H9 (cell line): ENCODE results near the gene MYOM3. TPM values are rescaled to one million over a fixed set of nuclear protein-coding genes. Genes with fewer than 3 reads are reported as not detected.

Experiments used
- DNase-seq: peaks from one replicate; pipeline ENCODE4 v3.0.0-alpha.2; 2017
- H2AFZ ChIP-seq: one replicate; pipeline ENCODE4 v1.6.1; 2013; ENCODE audit warnings: mild to moderate bottlenecking, low read length, control low read depth, moderate library complexity
- H2AK5ac ChIP-seq: 2 replicates; pipeline ENCODE4 v1.6.1; 2013; ENCODE audit warnings: low read length, control low read depth, mixed read lengths; ENCODE audit not compliant: insufficient read length
- H2BK120ac ChIP-seq: one replicate; pipeline ENCODE4 v1.6.1; 2013; ENCODE audit warnings: low read depth, mild to moderate bottlenecking, low read length, control low read depth, inconsistent platforms; ENCODE audit not compliant: poor library complexity, severe bottlenecking
- H2BK12ac ChIP-seq: 2 replicates; pipeline ENCODE4 v1.6.1; 2013; ENCODE audit warnings: low read length, control low read depth, mixed read lengths, low read depth; ENCODE audit not compliant: insufficient read length
- H2BK15ac ChIP-seq: 2 replicates; pipeline ENCODE4 v1.6.1; 2013; ENCODE audit warnings: low read depth, low read length, control low read depth
- H2BK20ac ChIP-seq: one replicate; pipeline ENCODE4 v1.6.1; 2013; ENCODE audit warnings: low read depth, mild to moderate bottlenecking, low read length, control low read depth, inconsistent platforms; ENCODE audit not compliant: poor library complexity, severe bottlenecking
- H2BK5ac ChIP-seq: 2 replicates; pipeline ENCODE4 v1.6.1; 2013; ENCODE audit warnings: low read length, control low read depth, mixed read lengths; ENCODE audit not compliant: insufficient read length
- H3K14ac ChIP-seq: 2 replicates; pipeline ENCODE4 v1.6.1; 2013; ENCODE audit warnings: low read length, control low read depth; ENCODE audit not compliant: insufficient read depth
- H3K18ac ChIP-seq: 2 replicates; pipeline ENCODE4 v1.6.1; 2013; ENCODE audit warnings: low read depth, mild to moderate bottlenecking, mixed read lengths, low read length, control low read depth; ENCODE audit not compliant: insufficient read length
- H3K23ac ChIP-seq: 2 replicates; pipeline ENCODE4 v1.6.1; 2013; ENCODE audit warnings: low read length, control low read depth, mixed read lengths, low read depth; ENCODE audit not compliant: insufficient read length
- H3K23me2 ChIP-seq: 2 replicates; pipeline ENCODE4 v1.6.1; 2013; ENCODE audit warnings: low read depth, mild to moderate bottlenecking, mixed read lengths, low read length, control low read depth; ENCODE audit not compliant: insufficient read length, poor library complexity, severe bottlenecking
- H3K27ac ChIP-seq: 2 replicates; pipeline ENCODE4 v1.5.1; 2013; ENCODE audit warnings: low read length, control low read depth, mixed read lengths, low read depth; ENCODE audit not compliant: insufficient read length
- H3K27me3 ChIP-seq: 2 replicates; pipeline ENCODE4 v1.6.1; 2013; ENCODE audit warnings: low read length, control low read depth, inconsistent platforms; ENCODE audit not compliant: insufficient read depth
- H3K4ac ChIP-seq: 2 replicates; pipeline ENCODE4 v1.6.1; 2013; ENCODE audit warnings: low read depth, mild to moderate bottlenecking, control low read depth, inconsistent platforms, low read length, moderate library complexity
- H3K4me1 ChIP-seq: 2 replicates; pipeline ENCODE4 v1.6.1; 2013; ENCODE audit warnings: low read length, control low read depth, inconsistent platforms; ENCODE audit not compliant: insufficient read depth
- H3K4me2 ChIP-seq: 2 replicates; pipeline ENCODE4 v1.6.1; 2013; ENCODE audit warnings: low read length, control low read depth, mixed read lengths; ENCODE audit not compliant: insufficient read length, insufficient read depth
- H3K56ac ChIP-seq: 2 replicates; pipeline ENCODE4 v1.6.1; 2013; ENCODE audit warnings: low read depth, mild to moderate bottlenecking, mixed read lengths, low read length, control low read depth; ENCODE audit not compliant: insufficient read length
- H3K79me1 ChIP-seq: 2 replicates; pipeline ENCODE4 v1.6.1; 2013; ENCODE audit warnings: low read depth, mild to moderate bottlenecking, moderate library complexity, low read length, control low read depth, inconsistent platforms; ENCODE audit not compliant: insufficient read depth, poor library complexity, severe bottlenecking
- H3K79me2 ChIP-seq: 2 replicates; pipeline ENCODE4 v1.6.1; 2013; ENCODE audit warnings: low read length, control low read depth, inconsistent platforms; ENCODE audit not compliant: insufficient read depth
- H3K9ac ChIP-seq: 2 replicates; pipeline ENCODE4 v1.6.1; 2013; ENCODE audit warnings: low read length, control low read depth, mixed read lengths; ENCODE audit not compliant: insufficient read length; ENCODE audit errors: extremely low read depth
- H3K9me3 ChIP-seq: one replicate; pipeline ENCODE4 v1.6.1; 2013; ENCODE audit warnings: low read depth, low read length, inconsistent platforms; ENCODE audit not compliant: control insufficient read depth
- H3T11ph ChIP-seq: one replicate; pipeline ENCODE4 v1.6.1; 2013; ENCODE audit warnings: mild to moderate bottlenecking, low read length, control low read depth, inconsistent platforms
- H4K20me1 ChIP-seq: one replicate; pipeline ENCODE4 v1.6.1; 2013; ENCODE audit not compliant: control insufficient read depth, insufficient read length, insufficient read depth
- H4K5ac ChIP-seq: 2 replicates; pipeline ENCODE4 v1.6.1; 2013; ENCODE audit warnings: low read depth, mild to moderate bottlenecking, mixed read lengths, low read length, control low read depth; ENCODE audit not compliant: insufficient read length
- H4K8ac ChIP-seq: replicated peaks from 2 replicates; pipeline ENCODE4 v1.6.1; 2013; ENCODE audit warnings: low read length, control low read depth, mixed read lengths, low read depth; ENCODE audit not compliant: insufficient read length
- H4K91ac ChIP-seq: 2 replicates; pipeline ENCODE4 v1.6.1; 2013; ENCODE audit warnings: low read depth, mild to moderate bottlenecking, moderate library complexity, mixed read lengths, low read length, control low read depth; ENCODE audit not compliant: insufficient read length
- H3K27ac Mint-ChIP-seq, 3 experiments: 2 replicates in 2 of 3; 3 replicates in 1 of 3; pipeline ENCODE4 v1.8.0; 2020 to 2021; ENCODE audit warnings: mixed read lengths in 3 of 3, mild to moderate bottlenecking in 1 of 3, moderate library complexity in 1 of 3
- H3K27me3 Mint-ChIP-seq: 2 replicates; pipeline ENCODE4 v1.8.0; 2021; ENCODE audit warnings: low read depth, mild to moderate bottlenecking, moderate library complexity, mixed read lengths
- H3K36me3 Mint-ChIP-seq, 3 experiments: 2 replicates in 2 of 3; 3 replicates in 1 of 3; pipeline ENCODE4 v1.8.0; 2020 to 2021; ENCODE audit warnings: low read depth in 3 of 3, mixed read lengths in 3 of 3; ENCODE audit not compliant: insufficient read depth in 1 of 3
- H3K4me1 Mint-ChIP-seq, 2 experiments: 2 replicates each; pipeline ENCODE4 v1.8.0; 2020; ENCODE audit warnings: mixed read lengths in 2 of 2
- H3K4me3 Mint-ChIP-seq, 2 experiments: 2 replicates in 1 of 2; 3 replicates in 1 of 2; pipeline ENCODE4 v1.8.0; 2020 to 2021; ENCODE audit warnings: mild to moderate bottlenecking in 2 of 2, mixed read lengths in 2 of 2, moderate library complexity in 1 of 2
- H3K9me3 Mint-ChIP-seq, 2 experiments: 2 replicates in 1 of 2; 3 replicates in 1 of 2; pipeline ENCODE4 v1.8.0; 2020; ENCODE audit warnings: mild to moderate bottlenecking in 2 of 2, mixed read lengths in 2 of 2, moderate library complexity in 1 of 2
- total RNA-seq: library from RNA; stranded (reverse); gene quantifications from 2 replicates; pipeline ENCODE4 v1.2.1, GENCODE V29; 2021
- TF ChIP-seq, protein P1 (sequence below): fragments of 200-600 bp; sonication (generic); conservative IDR thresholded peaks from 3 replicates; pipeline ENCODE4 v1.8.0; 2021; ENCODE audit warnings: antibody characterized with exemption, mild to moderate bottlenecking

Gene MYOM3
- total RNA-seq, 1 experiment from 2014 or later, result 0.11 TPM

- TF ChIP-seq, protein P1, sequence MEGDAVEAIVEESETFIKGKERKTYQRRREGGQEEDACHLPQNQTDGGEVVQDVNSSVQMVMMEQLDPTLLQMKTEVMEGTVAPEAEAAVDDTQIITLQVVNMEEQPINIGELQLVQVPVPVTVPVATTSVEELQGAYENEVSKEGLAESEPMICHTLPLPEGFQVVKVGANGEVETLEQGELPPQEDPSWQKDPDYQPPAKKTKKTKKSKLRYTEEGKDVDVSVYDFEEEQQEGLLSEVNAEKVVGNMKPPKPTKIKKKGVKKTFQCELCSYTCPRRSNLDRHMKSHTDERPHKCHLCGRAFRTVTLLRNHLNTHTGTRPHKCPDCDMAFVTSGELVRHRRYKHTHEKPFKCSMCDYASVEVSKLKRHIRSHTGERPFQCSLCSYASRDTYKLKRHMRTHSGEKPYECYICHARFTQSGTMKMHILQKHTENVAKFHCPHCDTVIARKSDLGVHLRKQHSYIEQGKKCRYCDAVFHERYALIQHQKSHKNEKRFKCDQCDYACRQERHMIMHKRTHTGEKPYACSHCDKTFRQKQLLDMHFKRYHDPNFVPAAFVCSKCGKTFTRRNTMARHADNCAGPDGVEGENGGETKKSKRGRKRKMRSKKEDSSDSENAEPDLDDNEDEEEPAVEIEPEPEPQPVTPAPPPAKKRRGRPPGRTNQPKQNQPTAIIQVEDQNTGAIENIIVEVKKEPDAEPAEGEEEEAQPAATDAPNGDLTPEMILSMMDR, result no peak
- no peak overlapping the region for H3K27ac ChIP-seq
Measured at GRCh38 chr1:24007079-24007478, 104.9 kb downstream of the MYOM3 start.

More at GRCh38 chr1:24007079-24007478, 104.9 kb downstream of the MYOM3 start:
- Histone ChIP-seq H3K23ac (no peak overlapping the region), H4K5ac (no peak overlapping the region), H2BK20ac (no peak overlapping the region), H3T11ph (no peak overlapping the region), H3K4me1 (peaks cover 12% of the 10 kb centered on the region; the same call in 1 of the 2 replicates), H3K27me3 (no peaks in the 10 kb centered on the region), H2BK15ac (no peak overlapping the region), H3K79me1 (no peaks in the 10 kb centered on the region), H3K56ac (no peak overlapping the region), H4K8ac (no peak overlapping the region), H4K20me1 (no peaks in the 10 kb centered on the region), H3K23me2 (no peaks in the 10 kb centered on the region), H3K9ac (no peak overlapping the region), H2AK5ac (no peak overlapping the region), H3K4me2 (no peak overlapping the region), H2BK5ac (no peak overlapping the region), H3K4ac (no peak overlapping the region), H3K9me3 (no peaks in the 10 kb centered on the region), H2BK12ac (no peak overlapping the region), H2BK120ac (no peak overlapping the region), H2AFZ (no peak overlapping the region), H3K79me2 (no peaks in the 10 kb centered on the region; the same call in 1 of the 2 replicates), H3K14ac (no peak overlapping the region), H4K91ac (no peak overlapping the region), H3K18ac (no peak overlapping the region)
- Mint-ChIP-seq H3K4me3 (no peak overlapping the region), H3K36me3 (no peaks in the 10 kb centered on the region), H3K27ac (no peak overlapping the region), H3K9me3 (no peaks in the 10 kb centered on the region), H3K27me3 (no peaks in the 10 kb centered on the region; the same call in 1 of the 2 replicates), H3K4me1 (peaks cover 49 to 51% of the 10 kb centered on the region in 2 experiments)
- DNase-seq, result no peak

Other genes starting within 250 kb of the MYOM3 start
- 9.1 and 9.4 TPM in 2 replicates for gene FUCA1, start 243.8 kb downstream of the MYOM3 start, total RNA-seq
- not detected in 2 replicates for gene CNR2, start 198.8 kb downstream of the MYOM3 start, total RNA-seq
- 86.0 and 87.6 TPM in 2 replicates for gene PNRC2, start 152.3 kb downstream of the MYOM3 start, total RNA-seq
- 238 and 242 TPM in 2 replicates for gene SRSF10, start 131.8 kb downstream of the MYOM3 start, total RNA-seq
- 0.13 TPM in 1 of 2 replicates, not detected in the other for gene IL22RA1, start 31.0 kb upstream of the MYOM3 start, total RNA-seq
- gene IFNLR1, start 75.2 kb upstream of the MYOM3 start, total RNA-seq, result 8.9 and 9.6 TPM in 2 replicates
- 3.5 and 4.0 TPM in 2 replicates for gene GRHL3, start 207.2 kb upstream of the MYOM3 start, total RNA-seq